Stomach (tissue), 4 donors: ENCODE results near the gene COL27A1.

Experiments
- CTCF ChIP-seq, 7 experiments: fragments of 450-650 bp in 4 of 7; fragments of 200-600 bp in 3 of 7; sonication (generic) in 3 of 7; IDR thresholded peaks; one replicate each; pipeline ENCODE4 v1.5.1; 2016 to 2019; ENCODE audit warnings: antibody characterized with exemption in 7 of 7, control low read depth in 2 of 7, mild to moderate bottlenecking in 1 of 7
- EP300 ChIP-seq: sonication (generic); formaldehyde crosslinking; IDR thresholded peaks from one replicate; pipeline ENCODE4 v1.6.1; 2017; ENCODE audit warnings: antibody characterized with exemption
- POLR2A ChIP-seq, 4 donors: fragments of 450-650 bp; IDR thresholded peaks; one replicate each; pipeline ENCODE4 v1.6.1; 2016; ENCODE audit warnings: antibody characterized with exemption in 4 of 4, control low read depth in 2 of 4, mild to moderate bottlenecking in 1 of 4, moderate library complexity in 1 of 4
- POLR2AphosphoS5 ChIP-seq, 3 donors: sonication (generic); formaldehyde crosslinking; IDR thresholded peaks; one replicate each; pipeline ENCODE4 v1.6.1; 2016; ENCODE audit warnings: antibody characterized with exemption in 3 of 3

DNA sequence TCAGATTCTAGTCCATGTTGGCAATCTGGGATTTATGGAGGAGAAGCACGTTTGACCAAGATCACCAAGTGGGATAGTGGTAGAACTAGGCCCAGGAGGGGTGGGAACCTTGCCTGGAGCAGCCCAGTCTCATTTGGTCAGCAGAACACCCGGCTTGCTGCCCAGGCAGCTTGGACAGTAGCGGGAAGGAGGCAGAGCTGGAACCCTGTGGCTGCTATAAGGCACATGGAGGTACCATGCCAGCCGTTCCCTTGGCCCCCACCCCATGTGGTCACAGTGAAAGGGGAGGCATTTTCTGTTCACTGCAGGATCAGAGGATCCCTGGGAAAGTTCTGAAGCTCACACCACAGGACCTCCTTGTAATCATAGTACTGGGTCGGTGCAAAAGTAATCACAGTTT, 92.2 kb downstream of the COL27A1 start:
- TF ChIP-seq CTCF (IDR thresholded peaks at IDR 0.05) (no peak), POLR2A (IDR thresholded peaks at IDR 0.05) (no peak), EP300 (no peak), POLR2AphosphoS5 (IDR thresholded peaks at IDR 0.05) (no peak)
